Measurements from ENCODE around the gene C19orf38. TPM values are rescaled to one million over a fixed set of nuclear protein-coding genes. Genes with fewer than 3 reads are reported as not detected.
"Not testable (repeated sequence)": the region's sequence is repeated elsewhere in the genome, so short reads cannot be mapped to it uniquely, and the experiment has no call there.

Gene C19orf38
- total RNA-seq, 1 experiment from 2014 or later = 0.71 TPM

GRCh38 chr19:10863107-10863717 is 15.0 kb downstream of the C19orf38 start:
- in situ Hi-C loops (cut with HindIII; ENCODE audit: low pct_unique_long_range_greater_than_20kb, low sequenced_read_pairs) = no loop called here
- DNase-seq (ENCODE audit: low read depth, low spot score) = peak; percentile 49

GRCh38 chr19:10864538-10864899 is 16.3 kb downstream of the C19orf38 start:
- DNase-seq (ENCODE audit: low read depth, low spot score) = peak; percentile 73
- in situ Hi-C loops (cut with HindIII; ENCODE audit: low pct_unique_long_range_greater_than_20kb, low sequenced_read_pairs) = no loop called here

GRCh38 chr19:10866495-10866894 is 18.3 kb downstream of the C19orf38 start:
- in situ Hi-C loops (cut with HindIII; ENCODE audit: low pct_unique_long_range_greater_than_20kb, low sequenced_read_pairs) = no loop called here
- DNase-seq (ENCODE audit: low read depth, low spot score) = no peak

- no peak for DNase-seq (ENCODE audit: low read depth, low spot score)
- in situ Hi-C loops (cut with HindIII; ENCODE audit: low pct_unique_long_range_greater_than_20kb, low sequenced_read_pairs) = no loop called here
These were observed 20.8 kb downstream of the C19orf38 start for GRCh38 chr19:10868872-10869547.

- in situ Hi-C loops (cut with HindIII; ENCODE audit: low pct_unique_long_range_greater_than_20kb, low sequenced_read_pairs); DNase-seq (ENCODE audit: low read depth, low spot score): not testable (repeated sequence)
These were observed 21.7 kb downstream of the C19orf38 start for GRCh38 chr19:10869872-10870311.

GRCh38 chr19:10870501-10870954 is 22.3 kb downstream of the C19orf38 start:
- in situ Hi-C loops (cut with HindIII; ENCODE audit: low pct_unique_long_range_greater_than_20kb, low sequenced_read_pairs) = no loop called here

GRCh38 chr19:10870955-10871603 is 22.9 kb downstream of the C19orf38 start, which contains the start of gene CARM1:
CARM1 (plus strand) TSS chr19:10871553; CDS start chr19:10871703, 150 bp downstream.
- DNase-seq (ENCODE audit: low read depth, low spot score) = peak; percentile 94
- in situ Hi-C loops (cut with HindIII; ENCODE audit: low pct_unique_long_range_greater_than_20kb, low sequenced_read_pairs) = no loop called here

More at GRCh38 chr19:10870501-10870954, 22.3 kb downstream of the C19orf38 start:
- no peak for DNase-seq (ENCODE audit: low read depth, low spot score)

GRCh38 chr19:10871711-10872545 is 23.7 kb downstream of the C19orf38 start:
- DNase-seq (ENCODE audit: low read depth, low spot score) = no peak
- in situ Hi-C loops (cut with HindIII; ENCODE audit: low pct_unique_long_range_greater_than_20kb, low sequenced_read_pairs) = no loop called here

GRCh38 chr19:10872546-10873107 is 24.4 kb downstream of the C19orf38 start:
- DNase-seq (ENCODE audit: low read depth, low spot score) = no peak
- in situ Hi-C loops (cut with HindIII; ENCODE audit: low pct_unique_long_range_greater_than_20kb, low sequenced_read_pairs) = no loop called here

GRCh38 chr19:10874024-10874423 is 25.8 kb downstream of the C19orf38 start:
- in situ Hi-C loops (cut with HindIII; ENCODE audit: low pct_unique_long_range_greater_than_20kb, low sequenced_read_pairs) = no loop called here
- no peak for DNase-seq (ENCODE audit: low read depth, low spot score)

GRCh38 chr19:10876459-10877240 is 28.4 kb downstream of the C19orf38 start:
- no peak for DNase-seq (ENCODE audit: low read depth, low spot score)
- in situ Hi-C loops (cut with HindIII; ENCODE audit: low pct_unique_long_range_greater_than_20kb, low sequenced_read_pairs) = no loop called here

GRCh38 chr19:10877608-10878007 is 29.4 kb downstream of the C19orf38 start:
- in situ Hi-C loops (cut with HindIII; ENCODE audit: low pct_unique_long_range_greater_than_20kb, low sequenced_read_pairs); DNase-seq (ENCODE audit: low read depth, low spot score): not testable (repeated sequence)

GRCh38 chr19:10878253-10878652 is 30.0 kb downstream of the C19orf38 start:
- in situ Hi-C loops (cut with HindIII; ENCODE audit: low pct_unique_long_range_greater_than_20kb, low sequenced_read_pairs) = no loop called here
- DNase-seq (ENCODE audit: low read depth, low spot score) = no peak

- in situ Hi-C loops (cut with HindIII; ENCODE audit: low pct_unique_long_range_greater_than_20kb, low sequenced_read_pairs) = no loop called here
These were observed 33.3 kb downstream of the C19orf38 start for GRCh38 chr19:10881403-10882107.

GRCh38 chr19:10882108-10882457 is 33.9 kb downstream of the C19orf38 start:
- in situ Hi-C loops (cut with HindIII; ENCODE audit: low pct_unique_long_range_greater_than_20kb, low sequenced_read_pairs) = no loop called here

More at GRCh38 chr19:10881403-10882107, 33.3 kb downstream of the C19orf38 start:
- no peak for DNase-seq (ENCODE audit: low read depth, low spot score)

GRCh38 chr19:10884274-10884673 is 36.1 kb downstream of the C19orf38 start:
- in situ Hi-C loops (cut with HindIII; ENCODE audit: low pct_unique_long_range_greater_than_20kb, low sequenced_read_pairs) = no loop called here
- DNase-seq (ENCODE audit: low read depth, low spot score) = no peak

More at GRCh38 chr19:10882108-10882457, 33.9 kb downstream of the C19orf38 start:
- DNase-seq (ENCODE audit: low read depth, low spot score) = no peak

All from SK-MEL-5 (cell line).